NCI-H128 (cell line): ENCODE results near the gene SENP8.
"Not testable (repeated sequence)": the region's sequence is repeated elsewhere in the genome, so short reads cannot be mapped to it uniquely, and the experiment has no call there.

Experiments used
- DNase-seq: peaks from one replicate; lab custom pipeline; 2025; ENCODE audit not compliant: unreplicated experiment; lab: John Stamatoyannopoulos, UW

SENP8 gene

DNA sequence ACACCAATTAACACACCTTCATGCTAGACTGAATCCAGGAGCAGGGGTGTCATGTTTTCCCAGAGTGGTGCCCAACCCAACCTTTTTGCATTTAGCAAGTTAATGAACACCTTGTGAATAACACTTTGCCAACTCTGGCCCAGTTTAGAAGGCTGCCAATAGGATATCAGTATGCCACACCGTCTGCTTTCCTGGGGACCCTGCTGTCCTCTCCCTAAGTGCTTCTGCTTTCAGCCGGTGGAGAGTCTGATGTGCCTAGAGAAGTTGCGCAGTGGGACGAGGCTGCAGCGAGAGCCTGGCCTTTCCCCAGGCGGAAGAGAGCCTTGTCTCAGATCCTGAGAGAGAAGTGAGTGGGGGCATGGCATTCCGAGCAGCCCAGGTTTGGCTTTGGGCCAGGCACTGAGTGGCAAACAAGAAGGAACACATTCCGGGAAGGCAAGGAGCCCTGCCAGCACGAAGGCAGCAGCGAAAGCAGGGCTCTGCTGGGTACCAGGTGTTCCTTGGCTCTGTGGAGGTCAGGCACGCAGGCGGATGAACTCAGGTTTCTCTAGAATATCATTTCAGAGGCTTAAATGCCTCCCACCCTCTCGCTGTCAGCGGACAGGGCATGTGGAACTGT, 36.9 kb downstream of the SENP8 start:
- peak; percentile 67 for DNase-seq

DNA sequence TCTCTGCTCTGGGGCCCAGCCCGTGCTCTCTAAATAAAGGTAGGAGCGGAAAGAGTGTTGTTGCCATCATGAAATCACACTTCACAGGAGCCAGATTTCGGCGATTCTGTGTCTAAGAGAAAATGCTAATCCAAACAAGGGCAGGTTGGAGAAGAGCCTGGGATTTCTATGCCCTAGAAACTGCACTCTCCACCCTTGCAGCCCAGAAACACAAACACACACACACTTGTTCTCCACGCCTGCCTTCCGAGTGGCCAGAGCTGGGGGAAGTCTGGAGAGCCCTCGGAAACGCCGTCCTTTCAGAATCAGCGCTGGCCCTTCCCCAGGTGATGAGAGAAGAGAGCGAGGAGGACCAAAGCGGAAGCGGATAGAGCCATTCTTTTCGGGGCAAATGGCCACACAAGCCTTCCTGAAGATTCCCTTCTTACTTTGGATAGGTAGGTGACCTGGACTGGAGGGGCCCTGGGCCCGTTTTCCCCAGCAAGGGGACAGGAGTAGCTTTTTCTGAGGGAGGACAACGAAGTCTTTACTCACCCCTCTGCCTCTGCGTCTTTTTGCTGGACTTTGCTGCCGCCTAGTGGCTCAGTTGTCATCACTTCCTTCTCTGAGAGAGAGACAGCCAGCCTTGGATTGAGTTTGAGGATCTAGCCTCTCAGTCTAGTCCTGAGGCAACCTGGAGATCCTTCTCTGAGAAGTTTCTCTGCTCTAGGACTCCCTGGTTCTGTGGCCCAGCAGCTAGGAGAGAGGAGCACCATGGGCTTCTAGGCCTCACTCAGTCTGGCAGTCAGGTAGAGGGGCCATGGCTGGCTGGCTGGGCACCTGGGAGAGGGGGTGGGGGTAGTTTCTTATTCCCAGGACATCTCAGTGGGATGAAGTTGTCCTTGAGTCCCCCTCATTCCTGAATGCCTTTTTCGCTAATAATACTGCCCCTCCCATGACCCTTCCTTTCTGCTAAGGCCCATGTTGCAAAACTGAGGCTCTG, 37.7 kb downstream of the SENP8 start:
- peak; percentile 75 for DNase-seq

DNA sequence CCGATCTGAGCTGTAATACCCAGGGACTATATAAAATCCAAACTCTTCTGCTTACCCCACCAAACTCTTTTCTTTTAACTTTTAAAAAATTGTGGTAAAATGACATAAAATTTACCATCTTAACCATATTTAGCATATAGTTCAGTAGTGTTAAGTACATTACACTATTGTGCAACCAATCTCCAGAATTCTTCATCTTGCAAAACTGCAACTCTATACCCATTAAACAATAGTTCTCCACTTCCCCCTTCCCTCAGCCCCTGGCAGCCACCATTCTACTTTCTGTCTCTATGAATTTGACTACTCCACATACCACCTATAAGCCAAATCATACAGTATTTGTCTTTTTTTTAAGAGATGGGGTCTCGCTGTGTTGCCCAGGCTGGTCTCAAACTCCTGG, 38.7 kb downstream of the SENP8 start:
- DNase-seq: no peak

DNA sequence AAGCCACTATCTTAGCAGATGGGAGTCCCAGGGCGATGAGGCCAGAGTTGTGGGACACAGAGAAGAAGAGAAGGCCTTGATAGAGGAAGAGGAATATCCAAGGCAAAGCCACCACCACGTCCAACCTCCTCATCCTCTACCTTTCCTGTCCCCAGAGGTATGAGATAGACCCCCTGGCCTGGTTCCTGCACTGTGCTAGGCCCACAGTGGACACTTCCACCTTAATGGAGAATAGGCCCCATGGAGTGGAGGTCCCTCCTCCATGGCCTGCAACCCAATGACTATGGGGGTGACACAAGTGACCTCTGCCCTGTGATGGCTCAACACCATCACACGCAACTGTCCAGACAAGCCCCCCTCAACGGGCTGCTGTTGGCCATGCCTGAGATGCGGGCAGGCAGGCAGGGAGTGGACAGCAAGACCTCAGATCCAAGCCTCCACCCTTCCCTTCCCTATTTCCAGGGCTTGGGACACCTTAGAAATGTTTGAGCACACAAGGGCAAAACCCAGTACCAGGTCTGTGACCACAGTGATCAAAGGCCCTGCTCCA, 42.6 kb downstream of the SENP8 start:
- DNase-seq: no peak

DNA sequence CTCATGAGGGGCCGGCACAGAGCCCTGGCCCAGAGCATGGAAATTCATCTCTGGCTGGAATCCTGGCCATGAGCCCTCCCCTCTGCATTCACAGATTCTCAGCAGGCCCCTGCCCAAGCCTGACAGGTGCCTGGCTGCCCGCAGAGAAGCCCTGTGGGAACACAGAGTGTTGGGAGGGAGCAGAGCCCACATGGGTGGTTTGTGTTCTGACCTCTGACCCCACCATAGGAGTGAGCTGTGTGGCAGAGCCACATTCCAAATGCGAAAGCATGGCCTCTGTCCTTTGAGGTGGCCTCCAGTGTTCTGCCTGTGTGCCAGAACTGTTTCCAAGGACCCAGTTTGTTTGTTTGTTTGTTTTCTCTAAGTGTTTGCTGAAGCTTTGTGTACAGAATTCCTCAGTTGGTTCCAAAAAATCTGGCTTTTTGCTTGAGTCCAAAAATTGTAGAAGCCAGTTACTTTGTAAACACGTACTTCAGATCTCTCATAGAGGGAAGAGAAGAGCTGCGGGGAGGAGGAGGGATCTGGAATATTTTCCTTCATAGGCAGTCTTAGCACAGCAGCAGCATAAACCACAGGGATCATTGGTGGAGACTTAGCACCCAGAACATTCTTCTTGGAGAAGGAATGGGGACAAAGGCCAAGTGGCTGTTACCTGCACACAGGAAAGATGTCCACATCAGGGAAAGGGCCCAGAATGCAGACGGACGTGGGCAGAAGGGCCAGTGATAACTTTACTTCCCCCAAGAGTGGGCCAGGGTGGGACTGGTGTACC, 43.3 kb downstream of the SENP8 start:
- no peak for DNase-seq

DNA sequence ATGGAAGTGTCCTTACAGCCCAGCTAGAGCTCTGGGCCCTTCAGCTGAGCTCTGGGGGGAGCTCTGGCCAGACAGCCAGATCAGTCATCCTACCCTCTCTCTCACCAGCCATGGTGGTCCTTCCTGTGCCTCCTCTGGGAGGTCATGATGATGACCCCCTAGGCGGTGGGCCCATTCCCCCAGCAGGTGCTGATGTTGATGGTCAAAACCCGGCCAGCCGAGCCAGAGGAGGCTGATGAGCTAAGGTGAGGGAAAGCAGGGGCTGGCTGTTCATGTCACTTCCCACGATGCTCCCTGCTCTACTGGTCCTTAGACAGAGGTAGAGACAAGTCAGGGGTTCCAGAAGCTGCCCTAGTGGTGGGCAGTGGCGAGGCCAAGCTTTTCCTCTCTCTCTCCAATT, 44.4 kb downstream of the SENP8 start:
- no peak for DNase-seq

DNA sequence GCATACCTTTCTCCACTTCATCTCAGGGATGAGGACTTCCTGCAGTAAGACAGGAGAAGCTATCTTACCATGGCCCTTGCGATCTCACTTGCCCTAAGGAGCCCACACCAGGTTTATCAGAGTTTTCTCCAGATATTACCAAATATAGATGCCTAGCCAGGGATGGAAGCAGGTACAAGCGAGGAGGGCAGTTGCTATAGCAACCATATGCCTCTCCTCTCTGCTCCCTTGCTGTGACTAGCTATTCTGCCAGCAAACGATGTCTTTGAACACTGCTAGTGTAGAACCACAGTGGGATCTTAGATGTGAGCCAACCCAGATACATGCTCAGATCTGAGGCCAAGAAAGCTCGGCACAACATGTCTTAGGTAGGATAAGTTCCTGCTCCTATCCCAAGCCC, 45.5 kb downstream of the SENP8 start:
- DNase-seq: no peak

DNA sequence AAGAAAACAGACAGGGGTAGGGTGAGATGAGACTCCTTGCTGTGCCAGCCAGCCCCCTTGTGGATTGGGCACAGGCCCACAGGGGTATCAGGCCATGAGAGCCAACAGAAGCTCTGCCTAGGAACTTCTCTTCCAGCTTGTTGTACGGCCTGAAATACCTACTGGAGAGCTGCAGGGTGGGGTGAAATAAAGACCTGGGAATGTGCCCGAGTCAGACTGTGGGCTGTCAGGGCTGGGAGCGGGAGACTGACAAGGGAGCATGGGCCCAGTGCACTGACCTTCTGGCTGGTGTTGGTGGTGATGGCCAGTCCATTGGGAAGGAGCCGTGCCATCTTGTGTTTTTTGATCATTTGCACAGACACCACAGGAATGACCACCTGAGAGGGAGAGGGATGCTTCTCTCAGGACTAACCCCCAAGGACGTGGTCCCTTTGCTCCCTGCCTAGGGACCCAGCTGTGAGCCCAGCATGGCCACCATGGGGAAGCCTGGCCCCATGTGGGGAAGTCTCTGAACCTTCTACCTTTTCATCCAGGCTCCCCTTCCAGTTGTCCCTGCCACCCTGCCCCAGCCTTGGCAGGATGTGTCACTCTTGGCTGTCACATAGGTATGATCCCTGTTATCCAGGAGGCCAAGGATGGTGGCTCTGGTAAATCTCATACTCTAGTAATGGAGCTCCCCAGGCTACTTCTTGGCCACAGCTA, 48.7 kb downstream of the SENP8 start:
- DNase-seq: no peak

DNA sequence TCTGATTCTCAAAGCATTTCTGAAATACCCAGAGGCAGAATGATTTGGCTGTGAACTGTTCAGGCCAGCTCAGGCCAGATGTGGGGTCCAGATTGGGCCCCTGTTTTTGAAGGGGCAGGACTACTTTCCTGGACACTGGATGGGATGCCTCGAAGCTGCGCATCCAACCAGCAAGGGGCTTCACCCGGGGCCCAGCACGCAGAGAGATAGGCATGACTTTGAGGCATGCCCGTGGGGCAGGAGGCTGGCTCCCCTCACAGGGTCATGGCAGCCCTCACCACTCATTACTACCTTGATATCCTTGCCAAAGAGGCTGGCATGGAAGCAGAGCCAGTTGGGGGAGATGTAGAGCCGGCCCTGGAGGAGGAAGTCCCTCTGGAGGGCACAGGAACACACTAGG, 49.2 kb downstream of the SENP8 start:
- no peak for DNase-seq

DNA sequence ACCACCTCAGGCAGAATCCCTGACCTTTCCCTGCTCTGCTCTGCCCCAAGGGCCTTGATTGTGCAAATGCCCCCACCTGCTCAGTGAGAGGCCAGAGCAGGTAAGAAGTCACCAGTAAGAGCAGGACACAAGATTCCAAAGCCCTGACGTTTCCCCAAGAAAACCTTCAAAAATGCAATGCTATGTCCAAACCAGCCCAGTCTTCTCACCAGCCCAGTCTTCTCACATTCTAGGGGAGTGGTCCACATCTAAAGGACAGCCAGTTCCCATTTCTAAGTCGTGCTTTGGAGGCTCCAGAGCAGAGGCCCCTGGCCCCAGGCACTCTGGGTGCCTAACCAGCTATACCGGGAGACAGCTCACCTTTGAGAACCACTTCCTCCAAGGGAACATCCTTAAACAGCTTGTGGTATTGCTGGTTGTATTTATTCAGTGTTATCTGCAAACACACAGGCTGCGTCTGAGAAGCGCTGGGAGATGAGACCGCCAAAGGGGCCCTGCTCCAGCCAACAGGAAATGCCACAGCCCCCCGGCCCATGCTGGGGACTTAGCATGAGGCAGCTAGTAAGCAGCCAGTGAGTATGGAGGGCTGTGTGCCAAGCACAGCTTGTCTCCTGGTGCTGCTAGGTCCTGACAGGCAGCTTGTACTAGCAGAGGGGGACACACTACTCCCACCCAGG, 50.1 kb downstream of the SENP8 start:
- no peak for DNase-seq

DNA sequence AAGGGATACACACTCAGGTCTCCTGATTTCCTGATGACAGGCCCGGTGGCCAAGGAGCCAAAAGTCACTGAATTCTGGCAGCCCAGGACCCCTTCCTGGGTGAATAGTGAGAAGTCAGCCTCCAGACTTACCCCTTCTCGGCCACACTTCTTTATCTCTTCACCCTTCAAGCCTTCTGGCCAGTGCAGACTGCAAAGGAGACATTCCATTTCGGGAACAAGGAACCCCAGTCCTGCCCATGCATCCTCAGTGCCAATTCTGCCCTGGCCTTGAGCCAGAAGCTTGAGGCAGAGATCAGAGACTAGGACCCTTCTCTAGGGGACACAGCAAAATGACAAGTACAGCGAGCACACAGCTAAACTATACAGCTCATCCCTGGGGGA, 50.6 kb downstream of the SENP8 start:
- no peak for DNase-seq

DNA sequence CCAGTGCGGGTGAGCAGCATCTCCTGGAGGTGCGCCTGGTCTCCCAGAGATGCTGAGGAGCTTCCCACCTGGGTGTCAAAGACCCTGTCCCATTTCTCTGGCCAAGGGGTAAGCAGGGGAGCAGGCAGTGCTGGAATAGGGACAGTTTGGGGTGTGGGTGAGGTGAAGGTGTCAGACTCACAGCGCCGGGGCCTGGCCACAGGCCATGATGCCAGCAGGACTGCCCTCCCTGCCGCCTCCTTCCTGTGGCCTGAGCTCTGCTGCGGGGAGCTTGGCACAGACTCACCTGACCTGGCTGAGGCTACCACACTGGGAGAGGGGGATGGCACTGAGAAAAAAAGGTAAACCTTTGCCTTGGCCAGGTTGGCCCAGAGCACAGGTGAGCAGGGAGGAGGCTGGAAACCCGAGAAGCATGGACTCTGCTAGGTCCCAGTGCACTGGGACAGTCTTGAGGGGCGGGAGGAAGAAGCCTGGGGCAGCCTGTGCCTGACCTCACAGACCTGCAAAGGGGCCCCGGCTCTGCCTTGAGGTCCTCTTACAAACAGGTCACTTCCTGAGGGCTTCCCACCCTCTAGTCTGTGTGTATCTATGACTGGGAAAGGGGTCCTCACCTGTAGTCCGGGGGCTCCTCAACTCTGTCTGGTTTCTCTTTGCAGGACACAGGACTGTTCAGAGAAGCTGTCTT, 51.2 kb downstream of the SENP8 start:
- DNase-seq: no peak

DNA sequence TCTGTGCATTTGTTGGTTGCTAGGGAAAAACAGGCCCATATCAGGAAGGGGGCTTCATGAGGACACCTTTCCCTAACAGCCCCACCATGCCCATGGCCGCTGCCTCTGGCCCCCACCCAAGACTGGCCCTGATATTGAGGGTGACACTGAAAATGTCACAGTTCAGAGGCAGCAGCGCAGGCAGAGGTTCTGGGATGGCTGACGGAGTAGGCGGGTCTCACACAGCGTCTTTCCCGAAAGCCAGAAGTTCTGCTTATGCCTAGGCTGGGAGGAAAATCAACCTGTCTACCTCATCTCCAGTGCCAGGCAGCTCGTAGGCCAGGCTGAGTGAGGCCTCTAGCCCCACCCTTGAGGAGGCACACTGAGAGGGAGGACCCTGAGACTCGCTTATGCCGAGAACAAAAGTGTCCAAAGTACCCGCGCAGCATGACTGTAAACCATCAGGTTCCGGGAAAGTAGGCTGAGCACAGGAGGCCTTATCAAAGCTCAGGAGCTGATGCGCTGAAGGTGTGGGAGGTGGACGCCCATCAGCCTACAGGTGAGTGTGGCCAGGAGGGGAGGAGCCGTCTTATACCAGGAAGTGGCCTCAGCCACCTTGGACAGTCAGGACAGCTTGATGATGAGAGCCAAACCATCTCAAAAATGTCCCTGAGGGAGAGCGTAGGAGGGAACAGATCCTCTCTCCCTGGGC, 51.9 kb downstream of the SENP8 start:
- no peak for DNase-seq

DNA sequence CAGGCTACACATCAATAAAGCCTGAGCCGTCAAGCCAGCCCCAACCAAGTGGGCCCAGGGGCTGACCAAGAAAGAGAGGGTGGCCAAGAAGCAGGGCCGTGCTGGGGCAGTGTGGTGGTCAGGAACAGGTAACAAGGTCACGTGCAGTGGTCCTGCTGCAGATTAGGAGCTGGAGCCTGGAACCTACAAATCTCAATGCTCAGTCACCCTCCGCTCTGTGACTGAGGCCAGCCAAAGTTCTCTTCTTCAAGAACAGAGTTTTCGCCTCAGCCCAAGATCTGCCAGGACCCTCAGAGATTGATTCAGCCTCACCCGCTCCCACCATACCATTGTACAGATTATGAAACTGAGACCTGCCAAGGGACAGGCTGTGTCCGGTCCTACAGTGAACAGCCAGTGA, 52.5 kb downstream of the SENP8 start:
- DNase-seq: no peak

DNA sequence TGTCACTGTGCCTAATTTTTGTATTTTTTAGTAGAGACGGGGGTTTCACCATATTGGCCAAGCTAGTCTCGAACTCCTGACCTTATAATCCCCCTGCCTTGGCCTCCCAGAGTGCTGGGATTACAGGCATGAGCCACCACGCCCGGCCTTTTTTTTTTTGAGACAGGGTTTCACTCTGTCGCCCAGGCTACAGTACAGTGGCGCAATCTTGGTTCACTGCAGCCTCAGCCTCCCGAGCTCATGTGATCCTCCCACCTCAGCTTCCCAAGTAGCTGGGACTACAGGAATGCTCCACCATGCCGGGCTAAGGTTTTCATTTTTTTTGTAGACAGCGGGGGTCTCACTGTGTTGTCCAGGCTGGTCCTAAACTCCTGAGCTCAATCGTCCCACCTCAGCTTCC, 53.8 kb downstream of the SENP8 start:
- DNase-seq: not testable (repeated sequence)

DNA sequence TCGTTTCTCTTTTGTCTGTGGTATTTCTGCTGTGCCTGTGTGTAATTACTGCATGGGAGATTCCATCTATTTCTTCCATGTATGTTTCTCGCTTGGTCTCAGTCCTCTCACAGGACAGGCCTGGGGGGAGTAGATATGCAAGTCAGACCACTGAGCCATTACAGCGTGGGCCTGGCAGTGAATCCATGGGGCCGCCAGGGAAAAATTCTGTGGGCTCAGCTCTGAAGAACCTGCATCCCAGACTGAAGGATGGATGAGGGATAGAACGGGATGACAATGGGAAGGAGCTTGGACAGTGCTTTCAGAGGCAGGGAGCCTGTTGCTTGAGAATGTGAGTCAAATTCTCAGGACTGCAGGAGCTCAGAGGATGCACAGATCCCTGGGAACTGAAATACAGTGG, 54.6 kb downstream of the SENP8 start:
- no peak for DNase-seq

DNA sequence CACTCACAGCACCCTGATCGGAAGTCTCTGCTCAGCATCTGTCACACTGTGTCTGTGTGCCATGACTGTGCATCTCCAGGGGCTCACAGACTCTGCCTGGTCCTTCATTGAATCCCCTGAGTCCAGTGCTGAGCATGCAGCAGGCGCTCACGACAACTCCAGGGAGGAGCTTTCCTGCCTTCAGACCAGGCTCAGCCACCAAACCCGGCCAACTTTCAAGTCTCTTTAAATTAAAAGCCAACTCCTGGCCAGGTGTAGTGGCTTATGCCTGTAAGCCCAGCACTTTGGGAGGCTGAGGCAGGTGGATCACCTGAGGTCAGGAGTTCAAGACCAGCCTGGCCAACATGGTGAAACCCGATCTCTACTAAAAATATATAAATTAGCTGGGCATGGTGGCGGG, 55.2 kb downstream of the SENP8 start:
- DNase-seq: no peak

DNA sequence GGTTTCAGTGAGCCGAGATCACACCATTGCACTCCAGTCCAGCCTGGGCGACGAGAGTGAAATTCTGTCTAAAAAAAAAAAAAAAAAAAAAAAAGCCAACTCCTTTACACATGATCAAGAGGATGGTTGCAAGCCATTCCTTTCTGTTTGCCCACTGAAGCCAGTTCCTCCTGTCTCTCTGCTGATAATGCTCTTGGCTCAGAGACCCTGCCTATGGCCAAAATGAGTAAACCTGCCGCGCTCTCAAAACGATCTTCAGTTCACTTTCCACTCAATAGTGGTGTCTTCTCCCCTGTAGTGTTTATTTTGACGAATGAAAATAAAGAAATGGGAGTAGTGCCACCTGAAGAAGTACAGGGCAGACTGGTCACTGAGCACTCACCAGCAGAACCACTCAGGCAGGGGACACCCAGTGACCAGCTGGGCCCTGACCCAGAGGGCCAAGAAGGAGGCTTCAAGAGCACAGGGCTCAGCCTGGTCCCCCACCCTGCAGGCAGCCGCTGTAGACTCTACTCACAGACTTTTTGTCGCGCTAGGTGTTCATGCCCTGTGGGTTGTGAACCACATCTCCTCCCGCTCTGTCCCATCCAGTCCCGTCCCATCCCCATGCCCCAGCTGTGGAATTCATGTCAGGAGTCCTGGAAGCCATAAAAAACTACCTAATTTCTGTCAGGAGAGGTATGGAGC, 55.8 kb downstream of the SENP8 start:
- DNase-seq: no peak
